Measurements from ENCODE around the gene NRCAM.
"Not testable (repeated sequence)": the region's sequence is repeated elsewhere in the genome, so short reads cannot be mapped to it uniquely, and the experiment has no call there.

NRCAM gene

DNA sequence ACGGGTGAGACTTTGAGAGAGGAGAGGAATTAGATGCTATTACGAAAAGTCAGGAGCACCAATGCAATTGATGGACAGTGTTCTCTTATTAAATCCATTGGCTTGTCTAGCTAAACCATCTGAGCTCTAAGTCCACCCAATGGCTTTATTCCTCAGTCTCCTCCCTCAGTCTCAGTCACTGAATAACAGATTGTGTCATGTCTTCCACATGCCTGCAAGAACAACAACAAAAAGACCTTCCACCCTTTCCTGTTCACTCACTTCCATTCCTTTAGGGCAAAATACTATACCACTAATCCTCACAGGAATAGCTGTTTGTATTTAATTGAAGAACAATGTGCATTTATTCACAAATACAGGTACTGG lies 171.2 kb downstream of the NRCAM start:
- in situ Hi-C loops (cut with HindIII; ENCODE audit: low sequenced_read_pairs), result no loop called here

DNA sequence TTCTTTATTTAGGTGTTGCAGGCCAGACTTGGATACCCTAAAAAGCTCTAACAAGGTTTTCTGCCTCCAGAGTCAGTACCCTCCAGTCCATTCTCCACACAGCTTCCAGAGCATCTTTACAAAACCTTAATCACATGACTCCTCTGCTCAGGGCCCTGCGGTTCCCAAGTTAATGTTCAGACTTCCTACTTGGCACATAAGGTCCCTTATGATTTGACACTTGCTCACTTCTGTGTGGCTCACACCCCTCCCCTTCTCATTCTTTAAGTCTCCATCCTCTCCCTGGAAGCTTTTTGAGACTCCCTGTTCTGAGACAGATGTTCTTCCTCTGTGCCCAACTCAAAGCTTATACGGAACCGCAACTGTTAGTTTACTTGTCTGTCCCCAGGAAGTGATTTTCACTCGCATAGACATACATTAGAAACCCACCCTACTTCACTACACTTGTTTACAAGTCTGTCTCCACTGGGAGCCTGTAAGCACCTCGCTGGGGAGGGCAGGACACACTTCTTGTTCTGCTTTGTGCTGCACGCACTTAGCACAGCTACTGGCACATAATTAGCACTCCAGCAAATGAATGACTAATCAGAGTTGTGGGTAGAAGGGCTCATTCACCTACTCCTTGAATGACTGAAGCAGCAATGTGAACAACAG lies 171.8 kb downstream of the NRCAM start:
- in situ Hi-C loops (cut with HindIII; ENCODE audit: low sequenced_read_pairs), result no loop called here

GRCh38 chr7:108283252-108283651 lies 173.0 kb downstream of the NRCAM start:
- in situ Hi-C loops (cut with HindIII; ENCODE audit: low sequenced_read_pairs), result no loop called here

DNA sequence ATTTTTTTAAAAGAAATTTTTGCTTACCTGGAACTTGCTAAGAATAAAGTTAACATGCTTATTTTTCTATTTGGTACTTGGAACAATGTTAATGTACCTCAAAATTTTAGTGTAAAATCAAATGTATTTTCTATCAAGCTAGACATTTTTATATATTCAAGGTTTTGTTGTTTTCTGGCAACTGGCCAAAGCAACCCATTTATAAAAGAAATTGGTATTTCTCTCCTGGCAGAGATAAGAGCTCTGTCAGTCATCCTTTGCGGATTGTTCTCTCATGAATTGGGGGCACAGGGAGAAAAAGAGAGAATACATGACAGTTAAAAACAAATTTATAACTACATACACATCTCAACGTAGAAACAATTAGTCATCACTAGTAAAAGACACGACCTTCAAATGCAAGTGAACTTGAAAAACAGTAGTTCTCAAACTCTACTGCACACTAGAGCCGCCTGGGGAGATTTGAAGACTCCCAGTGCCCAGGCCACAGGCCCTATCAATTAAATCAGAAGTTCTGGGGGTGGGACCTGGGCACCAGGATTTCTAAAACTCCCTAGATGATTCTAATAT lies 173.7 kb downstream of the NRCAM start:
- in situ Hi-C loops (cut with HindIII; ENCODE audit: low sequenced_read_pairs), result no loop called here

GRCh38 chr7:108280136-108280535 lies 176.1 kb downstream of the NRCAM start:
- in situ Hi-C loops (cut with HindIII; ENCODE audit: low sequenced_read_pairs), result no loop called here

DNA sequence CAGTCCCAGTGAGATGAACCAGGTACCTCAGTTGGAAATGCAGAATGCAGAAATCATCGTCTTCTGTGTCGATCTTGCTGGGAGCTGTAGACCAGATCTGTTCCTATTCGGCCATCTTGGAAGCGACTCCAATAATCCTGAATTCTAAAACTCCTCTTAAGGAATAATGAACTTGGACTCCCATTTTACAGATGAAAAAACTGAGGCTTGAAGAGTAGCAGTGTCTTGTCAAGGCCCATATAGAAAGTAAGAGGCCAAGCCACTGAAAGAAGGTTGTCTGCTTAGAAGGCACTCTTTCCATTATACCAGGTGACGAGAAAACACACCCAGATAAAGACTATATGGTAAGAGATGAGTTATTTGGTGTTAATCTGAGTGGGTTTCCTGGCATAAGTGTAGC lies 177.5 kb downstream of the NRCAM start:
- in situ Hi-C loops (cut with HindIII; ENCODE audit: low sequenced_read_pairs), result loop anchor here (5.0 kb wide), 1 partner anchor 76 kb away; no protein-coding TSS in a partner anchor

- in situ Hi-C loops (cut with HindIII; ENCODE audit: low sequenced_read_pairs), result loop anchor here (5.0 kb wide), 1 partner anchor 76 kb away; no protein-coding TSS in a partner anchor
Observed at GRCh38 chr7:108278281-108278680, 178.0 kb downstream of the NRCAM start.

- in situ Hi-C loops (cut with HindIII; ENCODE audit: low sequenced_read_pairs), result not testable (repeated sequence)
Observed at GRCh38 chr7:108274447-108274846, 181.8 kb downstream of the NRCAM start.

GRCh38 chr7:108272891-108273290 lies 183.3 kb downstream of the NRCAM start:
- in situ Hi-C loops (cut with HindIII; ENCODE audit: low sequenced_read_pairs), result not testable (repeated sequence)

- in situ Hi-C loops (cut with HindIII; ENCODE audit: low sequenced_read_pairs), result no loop called here
Observed at GRCh38 chr7:108270385-108271015, 185.7 kb downstream of the NRCAM start.

GRCh38 chr7:108268200-108268820 lies 187.9 kb downstream of the NRCAM start:
- in situ Hi-C loops (cut with HindIII; ENCODE audit: low sequenced_read_pairs), result no loop called here

- in situ Hi-C loops (cut with HindIII; ENCODE audit: low sequenced_read_pairs), result no loop called here
Observed at GRCh38 chr7:108267615-108268014, 188.6 kb downstream of the NRCAM start.

DNA sequence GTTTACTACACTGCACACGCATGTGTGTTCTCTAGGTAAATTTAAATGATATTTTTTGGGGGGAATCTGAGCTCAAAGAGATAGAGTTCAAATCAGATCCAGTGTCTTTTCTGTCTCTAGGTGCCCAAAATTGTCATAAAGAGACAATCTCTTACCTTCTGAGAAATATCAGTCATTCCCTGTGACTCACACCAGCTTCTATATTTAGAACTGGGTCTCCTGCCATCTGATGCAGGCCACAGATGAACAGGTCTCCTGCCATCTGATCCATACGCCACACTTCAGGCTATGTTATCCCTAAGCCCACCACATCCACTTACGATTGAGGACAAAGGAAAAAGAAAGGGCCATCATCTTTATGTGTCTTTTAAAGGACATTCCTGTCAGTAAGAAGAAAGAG lies 189.7 kb downstream of the NRCAM start:
- in situ Hi-C loops (cut with HindIII; ENCODE audit: low sequenced_read_pairs), result no loop called here

- in situ Hi-C loops (cut with HindIII; ENCODE audit: low sequenced_read_pairs), result no loop called here
Observed at GRCh38 chr7:108266035-108266434, 190.2 kb downstream of the NRCAM start.

DNA sequence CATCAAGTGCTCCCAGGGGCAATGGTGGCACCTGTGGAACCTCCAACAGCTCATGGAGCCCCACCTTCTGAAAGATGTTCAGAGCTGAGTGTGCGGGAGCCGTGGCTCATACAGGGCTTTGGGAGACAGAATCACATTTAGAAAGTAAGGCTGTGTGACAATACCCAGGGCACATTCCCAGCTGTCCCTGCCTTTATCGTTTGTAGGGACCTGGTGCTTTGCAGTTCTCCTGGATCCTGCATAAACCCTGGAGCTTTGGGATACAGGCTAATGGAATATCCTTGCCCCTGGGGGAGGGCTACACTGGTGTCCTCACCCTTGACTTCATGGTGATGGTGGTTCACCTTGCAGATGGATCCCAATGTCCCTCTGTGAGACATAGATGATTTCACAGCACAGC lies 191.2 kb downstream of the NRCAM start:
- in situ Hi-C loops (cut with HindIII; ENCODE audit: low sequenced_read_pairs), result no loop called here

GRCh38 chr7:108263425-108263824 lies 192.8 kb downstream of the NRCAM start:
- in situ Hi-C loops (cut with HindIII; ENCODE audit: low sequenced_read_pairs), result no loop called here

GRCh38 chr7:108261560-108262255 lies 194.5 kb downstream of the NRCAM start:
- in situ Hi-C loops (cut with HindIII; ENCODE audit: low sequenced_read_pairs), result no loop called here

- in situ Hi-C loops (cut with HindIII; ENCODE audit: low sequenced_read_pairs), result not testable (repeated sequence)
Observed at GRCh38 chr7:108259447-108259846, 196.8 kb downstream of the NRCAM start.

DNA sequence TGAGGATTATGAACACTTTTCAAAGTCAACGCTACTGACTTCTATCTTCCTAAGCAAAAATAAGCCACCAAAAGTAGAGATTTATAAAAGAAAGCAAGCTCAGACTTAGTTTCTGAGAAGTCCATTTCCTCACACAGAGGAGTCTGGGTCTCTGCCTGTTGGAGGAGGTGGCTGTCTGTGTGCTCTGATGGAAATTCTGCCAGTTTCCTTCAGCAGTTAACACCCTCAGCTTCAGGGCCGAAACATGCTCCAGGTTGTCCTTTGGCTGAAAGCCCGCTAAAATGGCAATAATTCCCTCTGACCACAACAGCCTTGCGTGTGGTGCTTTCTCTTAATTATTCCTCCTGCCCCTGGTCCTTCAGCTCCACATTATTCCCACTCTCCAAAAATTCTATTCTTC lies 198.3 kb downstream of the NRCAM start:
- in situ Hi-C loops (cut with HindIII; ENCODE audit: low sequenced_read_pairs), result no loop called here

GRCh38 chr7:108254259-108254658 lies 202.0 kb downstream of the NRCAM start:
- in situ Hi-C loops (cut with HindIII; ENCODE audit: low sequenced_read_pairs), result no loop called here

- in situ Hi-C loops (cut with HindIII; ENCODE audit: low sequenced_read_pairs), result no loop called here
Observed at GRCh38 chr7:108253275-108254044, 202.8 kb downstream of the NRCAM start.
